Lower lobe of right lung (tissue), 2 donors: ENCODE results near the gene ATPAF1. TPM values are rescaled to one million over a fixed set of nuclear protein-coding genes. Genes with fewer than 3 reads are reported as not detected.
A peak's percentile ranks its signal among the peaks of the same experiment; 100 is the strongest.

Experiments
- ATAC-seq, 2 donors: fragments of 200-7000 bp; cut with Tn5 transposase; one replicate each; pipeline ENCODE4 v1.9.1; 2020 to 2022; ENCODE audit warnings: mild to moderate bottlenecking in 2 of 2, moderate library complexity in 2 of 2
- DNase-seq: peaks from one replicate; pipeline ENCODE4 v3.0.0-alpha.2; 2020
- H3K27ac ChIP-seq: fragments of 200-600 bp; one replicate; pipeline ENCODE4 v1.8.0; 2022
- H3K27me3 ChIP-seq: fragments of 200-600 bp; one replicate; pipeline ENCODE4 v1.8.0; 2022; ENCODE audit warnings: low read depth
- H3K36me3 ChIP-seq: fragments of 200-600 bp; one replicate; pipeline ENCODE4 v1.8.0; 2022; ENCODE audit warnings: mild to moderate bottlenecking
- H3K4me1 ChIP-seq: fragments of 200-600 bp; one replicate; pipeline ENCODE4 v1.8.0; 2022
- H3K4me3 ChIP-seq: fragments of 200-600 bp; one replicate; pipeline ENCODE4 v1.8.0; 2022; ENCODE audit warnings: mild to moderate bottlenecking
- H3K9me3 ChIP-seq: fragments of 200-600 bp; one replicate; pipeline ENCODE4 v1.8.0; 2022
- CTCF ChIP-seq: fragments of 200-600 bp; IDR thresholded peaks from one replicate; pipeline ENCODE4 v1.8.0; 2022; ENCODE audit warnings: antibody characterized with exemption, mild to moderate bottlenecking
- intact Hi-C: fragments of 100-400 bp; cut with DNase I; formaldehyde crosslinking; loops from one replicate; pipeline ENCODE4 v1.11.0; 2022
- total RNA-seq: library from RNA; stranded (reverse); fragmentation: NEBNext Ultra II Directional; extraction: Animal tissue kit (Norgen Biotek cat#: 25700); gene quantifications from one replicate; pipeline ENCODE4 v1.2.1, GENCODE V29; 2021
- donor health status: DM: no; HTN: yes; CAD: no; lungs with severe emphysema.

Gene ATPAF1
- total RNA-seq, 1 donor from 2014 or later: 34.9 TPM

GRCh38 chr1:46606255-46606965 lies 61.8 kb downstream of the ATPAF1 start:
- no peak overlapping the region for H3K4me3 ChIP-seq
- peaks cover 34% of the 10 kb centered on the region for H3K4me1 ChIP-seq
- no peak for TF ChIP-seq CTCF
- intact Hi-C loops: no loop called here
- no peaks in the 10 kb centered on the region for H3K27me3 ChIP-seq
- peaks cover 40% of the 10 kb centered on the region for H3K36me3 ChIP-seq
- no peaks in the 10 kb centered on the region for H3K9me3 ChIP-seq
- no peak for ATAC-seq
- DNase-seq: no peak
- H3K27ac ChIP-seq: no peak overlapping the region

- intact Hi-C loops: no loop called here
- Histone ChIP-seq H3K27ac (no peak overlapping the region), H3K4me3 (no peak overlapping the region), H3K4me1 (peaks cover 33% of the 10 kb centered on the region), H3K9me3 (no peaks in the 10 kb centered on the region), H3K27me3 (no peaks in the 10 kb centered on the region), H3K36me3 (peaks cover 28% of the 10 kb centered on the region)
- TF ChIP-seq CTCF: no peak
- ATAC-seq: no peak
- no peak for DNase-seq
Observed at GRCh38 chr1:46605232-46605631, 62.9 kb downstream of the ATPAF1 start.

- Histone ChIP-seq H3K4me1 (peaks cover 45% of the 10 kb centered on the region), H3K36me3 (peaks cover 16% of the 10 kb centered on the region), H3K27me3 (no peaks in the 10 kb centered on the region), H3K9me3 (no peaks in the 10 kb centered on the region), H3K27ac (peak within 1 kb of the TSS; percentile 88), H3K4me3 (peak within 1 kb of the TSS; percentile 85)
- intact Hi-C loops: no loop called here
- TF ChIP-seq CTCF: peak; percentile 24
- peak; percentile 99 for ATAC-seq
- peak; percentile 98 for DNase-seq
Observed at GRCh38 chr1:46603858-46604549, 64.2 kb downstream of the ATPAF1 start, which contains the start of gene MKNK1. MKNK1 (minus strand) TSS chr1:46604268; CDS start chr1:46583327, 20,941 bp downstream.

- Histone ChIP-seq H3K4me3 (peak overlapping the region; percentile 85), H3K36me3 (peaks cover 11% of the 10 kb centered on the region), H3K9me3 (no peaks in the 10 kb centered on the region), H3K4me1 (peaks cover 50% of the 10 kb centered on the region), H3K27ac (peak overlapping the region; percentile 88), H3K27me3 (no peaks in the 10 kb centered on the region)
- TF ChIP-seq CTCF: no peak
- intact Hi-C loops: no loop called here
- DNase-seq (no peak), ATAC-seq (peak in 1 of 2 donors; percentile 42)
Observed at GRCh38 chr1:46603481-46603857, 64.7 kb downstream of the ATPAF1 start.

- Histone ChIP-seq H3K27ac (no peak overlapping the region), H3K27me3 (no peaks in the 10 kb centered on the region), H3K4me1 (peaks cover 53% of the 10 kb centered on the region), H3K4me3 (no peak overlapping the region), H3K36me3 (no peaks in the 10 kb centered on the region), H3K9me3 (no peaks in the 10 kb centered on the region)
- no peak for TF ChIP-seq CTCF
- ATAC-seq (no peak), DNase-seq (no peak)
- intact Hi-C loops: no loop called here
Observed at GRCh38 chr1:46601257-46602007, 66.7 kb downstream of the ATPAF1 start.
